Stimulated activated CD4-positive, alpha-beta T cell treated with anti-CD3 and anti-CD28 coated beads, Interleukin-4, amount 100 ng/mL, for 1 hour (primary cell): Measurements from ENCODE around the gene PI4KB.

ENCODE experiments used
- DNase-seq: peaks from one replicate; pipeline ENCODE4 v3.0.0-alpha.2; 2020

PI4KB gene

DNA sequence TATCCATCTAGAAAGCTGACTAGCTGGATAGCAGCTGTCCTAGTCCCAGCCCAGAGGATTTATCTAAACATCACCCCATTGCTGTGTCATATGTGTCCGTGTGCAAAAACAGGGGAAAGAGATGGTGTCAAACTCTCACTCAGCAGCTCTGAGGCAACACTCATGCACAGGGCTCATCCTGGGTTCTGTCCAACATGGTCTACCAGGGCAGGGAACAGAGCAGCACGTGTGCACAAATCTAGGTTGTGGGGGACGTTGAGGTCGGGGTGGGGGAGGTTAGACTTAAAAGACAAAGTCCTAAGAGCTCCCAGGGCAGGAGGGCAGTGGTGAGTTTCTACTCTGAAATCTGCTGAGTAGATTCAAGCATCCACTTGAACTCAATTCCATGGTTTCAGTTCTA is 16.2 kb downstream of the PI4KB start:
- DNase-seq, result no peak

DNA sequence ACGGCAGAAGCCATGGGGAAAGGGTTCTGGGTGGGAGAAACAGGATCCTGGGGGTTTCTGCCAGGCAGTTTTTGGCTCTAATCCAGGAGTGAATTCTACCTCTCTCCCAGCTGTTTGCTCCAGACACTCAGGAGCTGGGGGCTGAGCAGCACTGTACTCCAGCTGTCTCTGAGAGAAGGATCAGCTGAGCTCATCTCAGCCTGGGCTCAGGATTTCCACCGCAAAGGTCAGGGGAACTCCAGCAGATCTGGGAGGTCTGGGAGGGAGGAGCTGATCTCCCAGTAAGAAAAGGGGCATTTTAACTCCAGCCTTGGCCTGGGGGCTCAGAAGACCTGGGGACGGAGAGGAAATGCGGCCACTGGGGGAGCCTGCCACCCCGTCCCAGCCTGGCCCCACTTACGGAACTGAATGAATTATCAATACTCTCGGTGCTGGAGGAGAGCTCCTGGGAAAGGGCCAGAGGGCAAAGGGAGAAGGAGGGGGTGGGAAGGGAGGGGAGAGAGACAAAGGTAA is 17.3 kb downstream of the PI4KB start:
- no peak for DNase-seq

DNA sequence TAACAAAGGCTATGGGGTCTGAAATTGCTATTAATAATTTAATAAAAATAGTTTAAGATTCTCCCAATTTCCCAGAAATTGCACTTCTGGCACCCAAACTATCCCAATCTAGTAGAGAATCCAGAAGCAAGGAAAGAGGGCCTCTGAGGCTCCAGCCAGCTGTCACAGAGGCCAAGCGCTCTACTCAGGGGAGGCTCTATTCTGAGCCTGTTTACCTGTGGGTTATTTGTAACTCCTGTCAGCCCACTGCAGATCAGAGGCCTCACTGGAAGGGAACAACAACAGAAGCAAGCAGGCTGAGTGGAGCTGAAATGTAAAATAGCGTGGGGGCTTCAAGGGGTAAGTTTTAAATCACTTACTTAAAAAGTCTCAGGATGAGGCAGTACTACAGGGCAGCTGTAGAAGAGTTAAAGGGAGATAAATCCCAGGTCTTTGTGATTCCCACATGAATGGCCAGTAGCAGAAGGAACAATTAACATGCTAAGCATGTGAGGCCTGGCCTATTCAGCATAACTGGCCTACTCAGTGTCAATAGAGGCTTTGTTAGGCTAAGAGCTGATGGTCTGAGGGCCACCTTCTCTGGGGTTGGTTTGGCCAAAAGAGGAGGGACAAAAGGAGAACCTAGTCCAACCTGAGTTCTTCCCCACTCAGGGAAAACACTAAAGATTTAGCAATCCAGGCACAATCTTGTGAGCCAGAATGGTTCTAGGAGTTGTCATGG is 32.3 kb downstream of the PI4KB start:
- no peak for DNase-seq

DNA sequence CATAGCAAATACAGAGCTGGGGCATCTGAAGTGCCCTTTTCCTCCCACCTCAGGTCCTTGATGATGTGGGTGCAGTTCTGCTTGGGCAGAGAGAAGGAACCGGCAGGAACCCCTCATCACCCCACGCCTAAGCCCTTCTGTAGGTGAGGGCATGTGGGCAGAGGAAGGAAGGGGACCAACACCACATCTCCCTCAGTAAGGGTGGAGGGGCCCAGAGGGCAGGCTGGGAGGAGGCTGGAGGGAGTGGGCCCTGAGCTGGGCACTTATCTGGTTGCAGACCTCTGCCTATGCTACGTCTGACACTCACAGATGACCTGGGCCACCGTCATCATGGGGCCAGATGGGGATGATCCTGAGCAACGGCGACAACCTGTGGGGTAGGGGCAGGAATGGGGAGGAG is 34.1 kb downstream of the PI4KB start:
- DNase-seq, result no peak

DNA sequence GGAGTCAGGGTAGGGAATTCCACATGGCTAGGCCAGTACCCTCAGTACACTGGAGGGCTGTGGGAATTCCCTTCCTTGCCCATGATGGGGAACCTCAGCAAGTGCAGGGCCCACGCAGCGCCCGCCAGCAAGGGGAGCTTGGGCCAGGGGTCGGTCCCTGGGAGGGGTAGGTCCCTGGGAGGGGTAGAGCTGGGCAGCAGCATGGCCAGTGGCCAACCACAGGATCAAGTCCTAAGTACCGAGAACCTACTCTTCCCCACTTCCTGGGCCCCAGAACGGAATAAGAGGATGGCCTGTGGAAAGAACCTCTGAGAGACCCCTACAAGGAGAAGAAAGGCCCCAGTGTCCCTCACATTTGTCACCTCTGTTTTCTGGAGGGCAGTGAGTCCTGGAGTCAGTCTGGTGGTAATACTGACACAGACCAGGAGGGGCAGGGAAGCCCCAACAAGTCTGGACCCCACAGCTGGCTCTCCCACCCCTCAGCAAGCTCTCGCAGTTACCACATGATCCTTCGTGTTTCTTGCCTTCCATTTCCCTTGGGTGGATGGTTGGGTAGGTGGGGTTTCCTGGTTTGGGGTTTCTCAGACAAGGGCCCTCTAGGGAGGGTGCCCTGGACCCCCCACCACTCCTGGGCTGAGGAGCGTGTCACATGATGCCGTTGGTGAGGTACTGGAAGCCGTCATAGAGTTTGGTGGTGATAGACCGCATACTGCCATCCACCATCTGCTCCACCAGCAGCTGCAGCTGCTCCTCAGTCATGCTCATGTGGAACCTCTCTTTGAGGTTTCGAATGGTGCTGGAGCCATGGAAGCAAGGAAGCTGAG is 34.8 kb downstream of the PI4KB start:
- no peak for DNase-seq

DNA sequence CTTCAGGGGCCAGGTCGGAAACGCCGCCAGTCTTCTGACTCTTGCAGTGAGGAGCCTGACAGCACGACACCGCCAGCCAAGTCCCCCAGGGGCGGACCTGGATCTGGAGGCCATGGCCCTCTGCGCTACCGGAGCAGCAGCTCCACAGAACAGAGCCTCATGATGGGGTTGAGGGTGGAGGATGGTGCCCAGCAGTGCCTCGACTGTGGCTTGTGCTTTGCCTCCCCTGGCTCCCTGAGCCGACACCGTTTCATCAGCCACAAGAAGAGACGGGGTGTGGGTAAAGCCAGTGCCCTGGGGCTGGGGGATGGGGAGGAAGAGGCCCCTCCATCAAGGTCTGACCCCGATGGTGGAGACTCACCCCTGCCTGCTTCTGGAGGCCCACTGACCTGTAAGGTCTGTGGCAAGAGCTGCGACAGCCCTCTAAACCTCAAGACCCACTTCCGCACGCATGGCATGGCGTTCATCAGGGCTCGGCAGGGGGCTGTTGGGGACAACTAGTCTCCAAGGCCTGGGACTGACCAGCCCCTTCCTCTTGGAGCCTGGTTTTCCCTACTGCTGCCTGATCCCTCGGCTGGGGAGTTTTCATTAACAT is 36.4 kb downstream of the PI4KB start:
- DNase-seq, result no peak

DNA sequence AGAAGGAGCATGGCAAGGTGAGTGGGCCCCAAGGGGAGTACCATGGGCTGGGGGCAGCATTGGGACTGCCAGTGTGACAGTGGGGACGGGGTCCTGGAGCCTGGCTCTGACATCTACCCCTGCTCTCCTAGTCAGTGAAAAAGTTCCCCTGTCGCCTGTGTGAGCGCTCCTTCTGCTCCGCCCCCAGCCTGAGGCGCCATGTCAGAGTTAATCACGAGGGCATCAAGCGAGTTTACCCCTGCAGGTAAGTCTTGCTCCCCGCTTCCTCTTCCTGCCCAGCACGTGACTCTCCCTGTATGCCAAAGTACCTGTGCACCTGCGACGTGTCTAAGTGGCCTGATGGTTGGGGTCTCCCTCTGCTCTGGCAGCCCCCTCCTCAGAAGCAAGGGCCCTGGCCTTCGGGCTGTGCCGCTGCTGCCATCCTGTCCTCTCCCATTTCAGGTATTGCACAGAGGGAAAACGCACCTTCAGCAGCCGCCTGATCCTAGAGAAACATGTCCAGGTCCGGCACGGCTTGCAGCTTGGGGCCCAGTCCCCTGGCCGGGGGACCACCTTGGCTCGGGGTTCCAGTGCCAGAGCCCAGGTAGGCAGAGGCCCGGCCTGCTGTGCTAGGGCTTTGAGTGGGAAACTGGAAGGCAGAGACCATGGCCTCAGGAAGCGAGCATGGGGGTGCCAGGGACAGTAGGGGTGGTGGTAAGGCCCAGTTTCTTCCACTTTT is 37.1 kb downstream of the PI4KB start:
- DNase-seq, result no peak

DNA sequence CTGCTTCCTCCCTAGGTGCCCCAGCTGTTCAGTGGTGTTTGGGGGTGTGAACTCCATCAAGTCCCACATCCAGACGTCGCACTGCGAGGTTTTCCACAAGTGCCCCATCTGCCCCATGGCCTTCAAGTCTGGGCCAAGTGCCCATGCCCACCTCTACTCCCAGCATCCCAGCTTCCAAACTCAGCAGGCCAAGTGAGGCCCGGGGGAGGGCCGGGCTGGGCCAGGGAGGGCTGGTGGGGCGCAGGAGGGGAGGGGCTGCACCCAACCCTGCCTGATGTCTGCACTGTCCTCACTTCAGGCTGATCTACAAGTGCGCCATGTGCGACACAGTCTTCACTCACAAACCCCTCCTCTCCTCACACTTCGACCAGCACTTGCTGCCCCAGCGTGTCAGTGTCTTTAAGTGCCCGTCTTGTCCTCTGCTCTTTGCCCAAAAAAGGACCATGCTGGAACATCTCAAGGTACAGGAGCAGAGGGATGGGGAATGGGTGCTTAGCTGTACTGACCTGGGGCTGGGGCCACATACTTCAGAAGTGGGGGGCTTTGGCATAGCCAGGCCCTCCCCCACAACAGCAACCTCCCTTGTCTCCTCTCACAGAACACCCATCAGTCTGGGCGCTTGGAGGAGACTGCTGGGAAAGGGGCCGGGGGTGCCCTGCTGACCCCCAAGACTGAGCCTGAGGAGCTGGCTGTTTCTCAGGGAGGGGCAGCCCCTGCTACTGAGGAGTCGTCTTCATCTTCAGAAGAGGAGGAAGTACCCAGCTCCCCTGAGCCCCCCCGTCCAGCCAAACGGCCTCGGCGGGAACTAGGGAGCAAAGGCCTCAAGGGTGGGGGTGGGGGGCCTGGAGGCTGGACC is 37.9 kb downstream of the PI4KB start:
- DNase-seq, result no peak

DNA sequence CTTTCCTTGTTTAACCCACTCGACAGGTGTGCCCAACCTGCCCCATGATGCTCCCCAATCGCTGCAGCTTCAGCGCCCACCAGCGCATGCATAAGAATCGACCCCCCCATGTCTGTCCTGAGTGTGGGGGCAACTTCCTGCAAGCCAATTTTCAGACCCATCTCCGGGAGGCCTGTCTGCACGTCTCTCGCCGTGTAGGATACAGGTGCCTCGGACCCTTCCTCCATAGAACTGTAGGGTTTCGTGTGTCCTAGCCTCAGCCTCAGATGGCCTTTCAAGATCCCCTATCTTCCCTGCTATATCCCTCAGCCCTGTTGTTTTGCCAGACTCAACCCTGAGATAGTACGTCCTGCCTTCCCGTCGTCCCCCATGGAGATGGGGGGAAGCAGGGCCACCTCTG is 38.7 kb downstream of the PI4KB start:
- no peak for DNase-seq

DNA sequence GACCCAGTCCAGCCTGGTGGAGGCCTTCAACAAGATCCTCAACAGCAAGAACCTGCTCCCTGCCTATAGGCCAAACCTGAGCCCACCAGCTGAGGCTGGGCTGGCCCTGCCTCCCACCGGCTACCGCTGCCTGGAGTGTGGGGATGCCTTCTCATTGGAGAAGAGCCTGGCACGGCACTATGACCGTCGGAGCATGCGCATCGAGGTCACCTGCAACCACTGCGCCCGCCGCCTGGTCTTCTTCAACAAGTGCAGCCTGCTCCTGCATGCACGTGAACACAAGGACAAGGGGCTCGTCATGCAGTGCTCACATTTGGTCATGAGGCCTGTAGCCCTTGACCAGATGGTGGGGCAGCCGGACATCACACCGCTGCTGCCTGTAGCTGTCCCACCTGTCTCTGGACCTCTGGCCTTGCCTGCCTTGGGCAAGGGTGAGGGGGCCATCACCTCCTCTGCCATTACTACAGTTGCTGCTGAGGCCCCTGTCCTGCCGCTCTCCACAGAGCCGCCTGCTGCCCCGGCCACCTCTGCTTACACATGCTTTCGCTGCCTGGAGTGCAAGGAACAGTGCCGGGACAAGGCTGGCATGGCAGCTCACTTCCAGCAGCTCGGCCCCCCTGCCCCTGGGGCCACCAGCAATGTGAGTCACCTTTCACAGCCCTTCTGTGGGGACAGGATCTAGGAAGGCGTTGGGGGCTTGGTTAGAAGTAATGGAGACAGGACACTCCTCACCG is 39.3 kb downstream of the PI4KB start:
- no peak for DNase-seq

DNA sequence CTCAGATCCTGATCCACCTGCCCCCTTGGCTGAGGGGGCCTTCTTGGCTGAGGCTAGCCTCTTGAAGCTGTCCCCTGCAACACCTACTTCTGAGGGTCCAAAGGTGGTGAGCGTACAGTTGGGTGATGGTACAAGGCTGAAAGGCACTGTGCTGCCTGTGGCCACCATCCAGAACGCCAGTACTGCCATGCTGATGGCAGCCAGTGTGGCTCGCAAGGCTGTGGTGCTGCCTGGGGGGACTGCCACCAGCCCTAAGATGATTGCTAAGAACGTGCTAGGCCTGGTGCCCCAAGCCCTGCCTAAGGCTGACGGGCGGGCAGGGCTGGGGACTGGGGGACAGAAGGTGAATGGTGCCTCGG is 39.9 kb downstream of the PI4KB start:
- DNase-seq, result no peak

DNA sequence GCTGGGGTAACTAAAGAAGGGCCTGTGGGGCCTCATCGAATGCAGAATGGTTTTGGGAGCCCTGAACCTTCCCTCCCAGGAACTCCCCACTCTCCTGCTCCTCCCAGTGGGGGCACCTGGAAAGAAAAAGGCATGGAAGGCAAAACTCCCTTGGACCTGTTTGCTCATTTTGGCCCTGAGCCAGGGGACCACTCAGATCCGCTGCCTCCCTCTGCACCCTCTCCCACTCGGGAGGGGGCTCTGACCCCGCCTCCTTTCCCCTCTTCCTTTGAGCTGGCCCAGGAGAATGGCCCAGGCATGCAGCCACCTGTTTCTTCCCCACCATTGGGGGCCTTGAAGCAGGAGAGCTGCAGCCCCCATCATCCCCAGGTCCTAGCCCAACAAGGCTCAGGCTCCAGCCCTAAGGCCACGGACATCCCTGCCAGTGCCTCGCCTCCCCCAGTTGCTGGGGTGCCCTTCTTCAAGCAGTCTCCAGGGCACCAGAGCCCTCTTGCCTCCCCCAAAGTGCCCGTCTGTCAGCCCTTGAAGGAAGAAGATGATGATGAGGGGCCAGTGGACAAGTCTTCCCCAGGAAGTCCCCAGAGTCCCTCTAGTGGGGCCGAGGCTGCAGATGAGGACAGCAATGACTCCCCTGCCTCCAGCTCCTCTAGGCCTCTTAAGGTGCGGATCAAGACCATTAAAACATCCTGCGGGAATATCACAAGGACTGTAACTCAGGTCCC is 40.4 kb downstream of the PI4KB start:
- DNase-seq, result no peak

DNA sequence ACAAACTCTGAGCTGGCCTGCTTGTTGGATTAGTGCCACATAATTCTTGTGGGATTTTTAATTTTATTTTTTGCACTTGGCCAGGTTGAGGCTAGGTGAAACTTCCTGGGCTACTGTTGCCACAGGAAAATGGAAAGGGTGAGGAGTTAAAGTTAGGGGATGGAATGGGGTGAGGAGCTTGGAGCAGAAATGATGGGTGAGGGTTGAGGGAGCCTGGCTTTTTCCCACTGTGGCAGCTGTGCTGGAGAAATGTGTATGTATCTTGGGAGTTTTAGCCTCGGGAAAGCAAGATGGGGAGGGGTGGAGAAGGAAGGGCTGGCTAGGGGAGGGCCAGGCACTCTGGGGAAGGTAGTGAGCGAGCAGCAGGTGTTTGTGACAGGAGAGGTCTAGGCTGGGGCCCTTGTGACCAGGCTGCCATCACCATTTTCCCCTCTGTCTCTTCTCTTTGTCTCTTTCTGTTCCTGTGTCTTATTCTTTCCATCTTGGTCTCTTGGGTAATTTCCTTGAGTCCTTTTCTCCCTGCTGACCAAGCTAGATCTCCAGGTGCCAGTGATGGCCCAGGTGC is 43.1 kb downstream of the PI4KB start:
- DNase-seq, result no peak

DNA sequence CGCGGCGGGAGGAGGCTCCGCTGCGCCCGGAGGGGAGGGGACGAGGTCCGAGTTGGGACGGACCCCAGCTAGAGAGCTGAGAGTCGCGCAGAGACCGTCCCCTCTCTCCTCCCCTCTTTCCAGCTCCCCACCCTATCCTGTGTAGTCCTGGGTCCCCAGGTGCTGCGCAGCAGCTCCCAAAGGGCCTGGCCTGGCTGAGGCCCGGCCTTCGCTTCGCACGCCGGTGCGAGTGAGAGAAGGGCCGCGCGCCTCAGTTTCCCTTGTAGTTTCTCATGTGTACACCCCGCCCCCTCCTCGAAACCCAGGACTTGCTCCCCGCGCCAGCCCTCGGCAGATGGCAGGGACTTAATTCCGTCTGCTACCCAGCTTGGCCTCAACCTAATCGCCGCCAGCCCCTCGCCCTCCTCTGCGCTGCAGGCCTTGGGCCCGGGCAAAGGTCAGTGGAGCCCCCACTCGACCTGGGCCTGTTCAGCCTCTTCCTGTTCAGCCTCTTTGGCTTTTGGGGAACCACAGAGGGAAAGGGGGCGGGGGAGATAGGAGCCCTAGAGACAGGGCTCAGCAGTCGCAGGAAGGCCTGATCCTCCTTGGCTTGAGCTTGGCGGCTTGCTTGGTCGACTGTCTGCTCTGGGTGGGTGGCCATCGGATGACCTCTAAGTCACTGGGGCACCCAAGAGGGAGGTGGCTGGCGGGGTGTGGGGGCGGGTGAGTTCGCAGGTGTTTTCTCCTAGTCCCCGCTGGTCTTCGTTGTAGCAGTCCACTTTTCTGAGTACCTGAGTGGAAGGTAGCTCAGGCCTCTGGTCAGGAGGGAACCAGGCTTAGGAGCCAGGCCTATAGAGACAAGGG is 44.1 kb downstream of the PI4KB start:
- no peak for DNase-seq

DNA sequence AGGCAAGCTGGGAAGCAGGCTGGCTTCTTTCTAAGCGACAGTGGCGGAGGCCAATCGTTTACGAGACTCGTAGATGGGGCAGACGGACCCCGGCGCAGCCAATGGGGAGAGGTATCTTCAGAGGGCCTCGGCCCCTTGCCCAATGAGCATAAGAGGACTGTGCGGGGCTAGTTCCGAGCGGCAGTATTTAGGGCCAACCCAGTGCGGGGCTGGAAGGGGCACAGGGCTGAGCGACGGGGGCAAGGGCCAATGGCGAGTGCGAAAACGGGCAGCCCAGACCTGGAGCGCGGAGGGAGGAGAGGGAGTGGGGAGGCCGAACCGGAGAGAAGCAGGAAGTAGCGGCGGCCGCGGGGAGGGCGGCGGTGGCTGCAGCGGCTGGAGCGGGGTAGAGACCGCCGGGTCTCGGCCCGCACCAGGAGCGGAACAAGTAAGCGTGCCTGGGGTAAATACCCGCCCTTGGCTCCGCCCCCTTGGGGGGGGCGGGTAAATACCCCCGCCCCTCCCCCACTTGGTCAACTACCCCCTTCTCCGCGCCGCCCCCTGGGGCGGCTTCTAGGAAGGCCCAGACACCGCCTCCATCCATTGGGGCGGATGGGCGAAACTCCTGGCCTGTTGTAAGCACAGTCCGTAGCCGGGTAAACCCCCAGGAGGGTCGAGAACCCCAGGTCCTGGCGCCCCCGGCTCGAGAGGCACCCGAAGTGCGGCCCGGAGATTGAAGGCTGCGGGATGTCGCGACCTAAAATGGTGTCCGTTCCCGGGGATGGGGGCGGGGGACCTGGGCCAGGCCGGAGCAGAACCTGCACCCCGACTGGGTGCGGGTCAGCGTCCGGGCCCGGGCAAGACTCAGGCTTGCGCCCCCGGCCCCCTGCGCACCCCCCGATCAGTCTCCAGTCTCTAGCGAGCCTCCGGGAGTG is 45.0 kb downstream of the PI4KB start, which contains the start of gene ZNF687:
TSS of gene ZNF687 (plus strand) at position 331 of the 914 bp plus-strand sequence. CDS start 3,993 bp downstream, outside the sequence.
- DNase-seq, result peak; percentile 99

DNA sequence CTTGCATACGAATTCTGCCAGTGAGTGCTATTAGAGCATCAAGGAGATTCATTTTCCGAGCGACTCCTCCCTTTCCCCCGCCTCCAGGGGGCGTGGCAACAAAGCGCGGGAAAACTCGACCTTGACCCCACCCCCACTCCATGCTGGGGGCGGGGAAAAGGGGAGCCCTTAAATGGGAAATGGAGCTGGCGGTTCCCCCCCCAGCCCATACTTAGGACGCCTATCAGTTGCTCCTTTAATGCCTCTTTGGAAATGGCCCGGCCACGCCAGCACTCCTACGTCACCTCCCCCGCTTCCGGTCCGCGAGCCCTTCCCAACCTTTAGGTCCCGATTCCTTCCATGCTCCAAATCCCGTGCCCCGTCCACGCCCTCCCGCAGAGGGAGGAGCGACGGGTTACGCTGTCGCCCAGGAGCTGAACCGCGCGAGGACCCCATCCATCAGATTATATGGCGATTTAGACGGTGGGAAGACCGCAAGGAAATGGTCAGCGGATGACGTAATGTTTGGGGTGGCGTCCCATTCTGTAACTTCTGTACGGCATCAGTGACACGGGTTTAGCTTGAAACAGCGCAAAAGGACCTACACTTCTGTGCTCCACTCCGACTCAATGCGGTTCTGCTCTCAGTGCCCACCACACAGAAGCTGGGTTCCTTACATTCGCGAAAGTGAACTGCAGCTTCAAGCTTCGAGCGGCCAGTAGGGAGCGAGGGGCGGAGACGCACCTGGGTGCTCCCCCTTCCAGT is 45.8 kb downstream of the PI4KB start:
- DNase-seq, result peak; percentile 95

DNA sequence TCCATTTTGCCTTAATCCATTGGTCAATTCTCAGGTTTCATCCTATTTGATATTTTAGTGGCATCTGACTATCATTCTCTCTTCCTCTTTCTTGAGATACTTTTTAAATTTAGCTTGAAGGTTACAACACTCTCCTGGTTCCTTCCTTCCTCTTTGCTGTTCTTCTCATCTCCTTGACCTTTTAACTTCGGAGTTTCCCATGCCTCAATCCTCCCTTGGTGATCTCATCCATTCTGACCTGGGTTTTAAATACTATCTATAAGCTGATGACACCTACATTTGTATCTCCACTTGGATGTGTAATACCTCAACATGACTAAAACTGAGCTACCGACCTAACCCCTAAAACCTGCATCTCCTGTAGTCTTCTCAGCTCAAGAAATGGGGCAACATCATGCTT is 50.0 kb downstream of the PI4KB start:
- no peak for DNase-seq
